IMR-90 (cell line): ENCODE data around the gene NLGN1. TPM values are rescaled to one million over a fixed set of nuclear protein-coding genes. Genes with fewer than 3 reads are reported as not detected.

Source experiments
- ATAC-seq: fragments of 200-7000 bp; cut with Tn5 transposase; 2 replicates; pipeline ENCODE4 v1.9.1; 2020; ENCODE audit warnings: low read depth, mild to moderate bottlenecking, moderate library complexity
- BruUV-seq: library from RNA; stranded (reverse); fragments of 400-500 nt; replicated peaks from 2 replicates; lab custom pipeline; 2021; lab: Mats Ljungman, UMichigan
- CTCF ChIA-PET: fragments of 300-600 bp; formaldehyde crosslinking; extraction: SDS; loops from one replicate; lab custom pipeline; 2021; ENCODE audit warnings: antibody characterized with exemption; lab: Yijun Ruan, JAX
- POLR2A ChIA-PET: fragments of 300-600 bp; sonication (Branson Sonifier 250); formaldehyde crosslinking; loops from one replicate; lab custom pipeline; 2022; ENCODE audit warnings: antibody characterized with exemption; ENCODE audit not compliant: unreplicated experiment; lab: Charles Lee
- DNase-seq: peaks from one replicate; pipeline ENCODE4 v3.0.0; 2013
- H2AFZ ChIP-seq: replicated peaks from 2 replicates; pipeline ENCODE3; 2013; ENCODE audit warnings: low read length, mild to moderate bottlenecking; ENCODE audit not compliant: poor library complexity
- H2AK5ac ChIP-seq: 2 replicates; pipeline ENCODE4 v1.6.1; 2013; ENCODE audit warnings: low read depth, low read length, inconsistent platforms
- H2AK9ac ChIP-seq: replicated peaks from 2 replicates; pipeline ENCODE3; 2013; ENCODE audit warnings: mild to moderate bottlenecking, low read depth, low read length, moderate library complexity; ENCODE audit not compliant: poor library complexity
- H2BK120ac ChIP-seq: 2 replicates; pipeline ENCODE4 v1.6.1; 2013; ENCODE audit warnings: low read depth, low read length, inconsistent platforms
- H2BK15ac ChIP-seq: 3 replicates; pipeline ENCODE4 v1.6.1; 2013; ENCODE audit warnings: low read depth, low read length, inconsistent platforms
- H2BK20ac ChIP-seq: 2 replicates; pipeline ENCODE4 v1.6.1; 2013; ENCODE audit warnings: low read depth, mild to moderate bottlenecking, inconsistent platforms, low read length, moderate library complexity
- H2BK5ac ChIP-seq: 2 replicates; pipeline ENCODE4 v1.6.1; 2013; ENCODE audit warnings: mild to moderate bottlenecking, low read depth, low read length, inconsistent platforms; ENCODE audit not compliant: poor library complexity, severe bottlenecking
- H3K14ac ChIP-seq: replicated peaks from 2 replicates; pipeline ENCODE4 v1.6.1; 2013; ENCODE audit warnings: low read depth, low read length, inconsistent platforms
- H3K18ac ChIP-seq: 2 replicates; pipeline ENCODE4 v1.6.1; 2013; ENCODE audit warnings: low read depth, low read length, control low read depth
- H3K23ac ChIP-seq: 2 replicates; pipeline ENCODE4 v1.6.1; 2013; ENCODE audit warnings: low read depth, low read length, inconsistent platforms
- H3K27ac ChIP-seq: 2 replicates; pipeline ENCODE4 v1.5.1; 2013; ENCODE audit warnings: mild to moderate bottlenecking, control low read depth, low read length; ENCODE audit not compliant: insufficient read depth
- H3K27me3 ChIP-seq: 2 replicates; pipeline ENCODE4 v1.6.1; 2013; ENCODE audit warnings: low read length; ENCODE audit not compliant: control insufficient read depth, insufficient read depth
- H3K36me3 ChIP-seq: 2 replicates; pipeline ENCODE4 v1.6.1; 2013; ENCODE audit warnings: low read length, mixed read lengths; ENCODE audit not compliant: control insufficient read depth, insufficient read depth
- H3K4ac ChIP-seq: 2 replicates; pipeline ENCODE4 v1.6.1; 2013; ENCODE audit warnings: low read depth, low read length, inconsistent platforms
- H3K4me1 ChIP-seq: 2 replicates; pipeline ENCODE4 v1.6.1; 2013; ENCODE audit warnings: low read length, mixed read lengths; ENCODE audit not compliant: control insufficient read depth, insufficient read depth
- H3K4me2 ChIP-seq: 2 replicates; pipeline ENCODE4 v1.6.1; 2013; ENCODE audit warnings: low read depth, mild to moderate bottlenecking, control low read depth, low read length, moderate library complexity
- H3K4me3 ChIP-seq: 2 replicates; pipeline ENCODE4 v1.5.1; 2013; ENCODE audit warnings: low read depth, mild to moderate bottlenecking, control low read depth, low read length, moderate library complexity; ENCODE audit not compliant: insufficient read depth
- H3K56ac ChIP-seq: 2 replicates; pipeline ENCODE4 v1.6.1; 2013; ENCODE audit warnings: low read length, inconsistent platforms; ENCODE audit not compliant: insufficient read depth; ENCODE audit errors: extremely low read depth
- H3K79me1 ChIP-seq, 2 experiments: 2 replicates each; pipeline ENCODE4 v1.6.1; 2013; ENCODE audit warnings: low read length in 2 of 2, inconsistent platforms in 1 of 2, low read depth in 1 of 2
- H3K9ac ChIP-seq: 2 replicates; pipeline ENCODE4 v1.6.1; 2013; ENCODE audit warnings: low read depth, low read length, control low read depth
- H3K9me1 ChIP-seq: 2 replicates; pipeline ENCODE4 v1.6.1; 2013; ENCODE audit warnings: low read length, inconsistent platforms; ENCODE audit not compliant: insufficient read depth
- H3K9me3 ChIP-seq: 2 replicates; pipeline ENCODE4 v1.6.1; 2013; ENCODE audit warnings: low read length; ENCODE audit not compliant: control insufficient read depth, insufficient read depth
- H4K20me1 ChIP-seq: 2 replicates; pipeline ENCODE4 v1.6.1; 2013; ENCODE audit warnings: low read length, inconsistent platforms; ENCODE audit not compliant: insufficient read depth
- H4K5ac ChIP-seq: 2 replicates; pipeline ENCODE4 v1.6.1; 2013; ENCODE audit warnings: mild to moderate bottlenecking, low read depth, low read length, control low read depth
- H4K8ac ChIP-seq, 2 experiments: 2 replicates each; pipeline ENCODE4 v1.6.1; 2013; ENCODE audit warnings: low read depth in 2 of 2, low read length in 2 of 2, control low read depth in 1 of 2, inconsistent platforms in 1 of 2
- H4K91ac ChIP-seq: 2 replicates; pipeline ENCODE4 v1.6.1; 2013; ENCODE audit warnings: low read depth, low read length, inconsistent platforms; ENCODE audit not compliant: insufficient read depth
- BHLHE40 ChIP-seq: fragments of 150-350 bp; IDR thresholded peaks from 2 replicates; pipeline ENCODE4 v1.6.1; 2016; ENCODE audit warnings: mild to moderate bottlenecking, low read depth, low read length
- CEBPB ChIP-seq: IDR thresholded peaks from 2 replicates; pipeline ENCODE4 v1.6.1; 2012; ENCODE audit warnings: low read depth, low read length, improper control_type of control experiment
- CHD1 ChIP-seq: IDR thresholded peaks from 2 replicates; pipeline ENCODE4 v1.6.1; 2012; ENCODE audit warnings: low read depth, low read length, improper control_type of control experiment
- CTCF ChIP-seq: conservative IDR thresholded peaks from 2 replicates; pipeline ENCODE4 v1.5.1; 2012; ENCODE audit warnings: mild to moderate bottlenecking, low read depth, low read length, improper control_type of control experiment
- ELK1 ChIP-seq: fragments of 150-350 bp; IDR thresholded peaks from 2 replicates; pipeline ENCODE4 v1.6.1; 2016; ENCODE audit warnings: low read depth, mild to moderate bottlenecking, low read length, moderate library complexity, borderline replicate concordance
- FOS ChIP-seq: fragments of 150-350 bp; IDR thresholded peaks from 2 replicates; pipeline ENCODE4 v1.6.1; 2016; ENCODE audit warnings: low read depth, low read length
- MAFK ChIP-seq: IDR thresholded peaks from 2 replicates; pipeline ENCODE4 v1.6.1; 2012; ENCODE audit warnings: low read depth, low read length, improper control_type of control experiment
- MAZ ChIP-seq: IDR thresholded peaks from 2 replicates; pipeline ENCODE4 v1.6.1; 2012; ENCODE audit warnings: low read depth, mild to moderate bottlenecking, low read length, improper control_type of control experiment, moderate library complexity, borderline replicate concordance
- MXI1 ChIP-seq: IDR thresholded peaks from 2 replicates; pipeline ENCODE4 v1.6.1; 2012; ENCODE audit warnings: low read depth, mild to moderate bottlenecking, low read length, moderate library complexity, borderline replicate concordance
- NFE2L2 ChIP-seq: fragments of 150-350 bp; IDR thresholded peaks from 2 replicates; pipeline ENCODE4 v1.6.1; 2016; ENCODE audit warnings: low read depth, mild to moderate bottlenecking, low read length
- POLR2A ChIP-seq: IDR thresholded peaks from 2 replicates; pipeline ENCODE4 v1.6.1; 2012; ENCODE audit warnings: mild to moderate bottlenecking, low read depth, low read length
- RAD21 ChIP-seq: IDR thresholded peaks from 2 replicates; pipeline ENCODE4 v1.6.1; 2012; ENCODE audit warnings: low read length, improper control_type of control experiment
- RCOR1 ChIP-seq: IDR thresholded peaks from 2 replicates; pipeline ENCODE4 v1.6.1; 2012; ENCODE audit warnings: mild to moderate bottlenecking, low read length, improper control_type of control experiment; ENCODE audit not compliant: insufficient replicate concordance
- RFX5 ChIP-seq: IDR thresholded peaks from 2 replicates; pipeline ENCODE4 v1.8.0; 2012; ENCODE audit warnings: low read depth, mild to moderate bottlenecking, low read length, moderate library complexity
- SMC3 ChIP-seq: fragments of 150-350 bp; IDR thresholded peaks from 2 replicates; pipeline ENCODE4 v1.6.1; 2016; ENCODE audit warnings: low read depth, mild to moderate bottlenecking, antibody characterized with exemption, low read length, moderate library complexity
- dilution Hi-C: fragments of 300-500 bp; cut with HindIII; formaldehyde crosslinking; loops from one replicate; pipeline ENCODE4 v1.14.3; 2018; ENCODE audit warnings: low sequenced_read_pairs; ENCODE audit not compliant: unreplicated experiment
- in situ Hi-C: fragments of 300-500 bp; cut with MboI; formaldehyde crosslinking; loops from 3 replicates; pipeline ENCODE4 v1.14.3; 2019; ENCODE audit warnings: low sequenced_read_pairs, inconsistent platforms, mixed read lengths
- intact Hi-C: fragments of 100-400 bp; cut with micrococcal nuclease; formaldehyde crosslinking; loops from 2 replicates; pipeline ENCODE4 v1.10.0; 2022
- polyA plus RNA-seq, 3 experiments: library from polyadenylated mRNA; depleted of rRNA; stranded (reverse); fragments of >200 nt; gene quantifications; 2 replicates each; pipeline ENCODE4 v1.2.3, GENCODE V29; 2012; ENCODE audit warnings: low replicate concordance in 1 of 3
- total RNA-seq: library from RNA; depleted of rRNA; stranded (reverse); fragments of >200 nt; gene quantifications from 2 replicates; pipeline ENCODE4 v1.2.3, GENCODE V29; 2012
- TF ChIP-seq, protein P1 (sequence below): fragments of 150-350 bp; IDR thresholded peaks from 2 replicates; pipeline ENCODE4 v1.6.1; 2017; ENCODE audit warnings: mild to moderate bottlenecking, antibody characterized with exemption, low read length, low read depth

NLGN1 gene
- total and polyA plus RNA-seq, 2 of the 4 experiments (the other 2 are of a cell fraction), result 1.8 to 12.5 TPM

- in situ Hi-C loops, result no loop called here
- CTCF ChIA-PET, result no interaction called here
These were observed 12.9 kb downstream of the NLGN1 start for GRCh38 chr3:173410436-173410835.

More at GRCh38 chr3:173410436-173410835, 12.9 kb downstream of the NLGN1 start:
- Histone ChIP-seq H3K27me3 (no peaks in the 10 kb centered on the region), H3K9me1 (no peaks in the 10 kb centered on the region), H2BK15ac (no peak overlapping the region), H4K5ac (no peak overlapping the region), H3K14ac (no peak overlapping the region), H2AK5ac (no peak overlapping the region), H3K36me3 (no peaks in the 10 kb centered on the region), H3K9me3 (no peaks in the 10 kb centered on the region), H2BK20ac (no peak overlapping the region), H4K8ac (no peak overlapping the region), H3K4me1 (no peaks in the 10 kb centered on the region), H2AFZ (no peak overlapping the region), H3K9ac (no peak overlapping the region), H3K79me1 (no peaks in the 10 kb centered on the region), H3K56ac (no peak overlapping the region), H2BK120ac (no peak overlapping the region), H4K91ac (no peak overlapping the region), H3K4me3 (no peak overlapping the region), H3K23ac (no peak overlapping the region), H4K20me1 (no peaks in the 10 kb centered on the region), H3K4me2 (no peak overlapping the region), H3K27ac (no peak overlapping the region), H2BK5ac (no peak overlapping the region), H3K18ac (no peak overlapping the region), H2AK9ac (no peak overlapping the region), H3K4ac (no peak overlapping the region)
- DNase-seq, result no peak
- BruUV-seq, result no TSS peak
- no peak for ATAC-seq
- intact Hi-C loops (no loop called here), dilution Hi-C loops (no loop called here)
- POLR2A ChIA-PET, result interaction anchor here (0.5 kb wide), 1 partner anchor 824 kb away, joined by 8 read pairs; no protein-coding TSS in a partner anchor
- TF ChIP-seq BHLHE40 (no peak), MAFK (no peak), RFX5 (no peak), POLR2A (no peak), SMC3 (no peak), ELK1 (no peak), CEBPB (no peak), NFE2L2 (no peak), CHD1 (no peak), FOS (no peak), RCOR1 (no peak), RAD21 (no peak), MAZ (no peak), CTCF (no peak), MXI1 (no peak)
- TF ChIP-seq, protein P1, sequence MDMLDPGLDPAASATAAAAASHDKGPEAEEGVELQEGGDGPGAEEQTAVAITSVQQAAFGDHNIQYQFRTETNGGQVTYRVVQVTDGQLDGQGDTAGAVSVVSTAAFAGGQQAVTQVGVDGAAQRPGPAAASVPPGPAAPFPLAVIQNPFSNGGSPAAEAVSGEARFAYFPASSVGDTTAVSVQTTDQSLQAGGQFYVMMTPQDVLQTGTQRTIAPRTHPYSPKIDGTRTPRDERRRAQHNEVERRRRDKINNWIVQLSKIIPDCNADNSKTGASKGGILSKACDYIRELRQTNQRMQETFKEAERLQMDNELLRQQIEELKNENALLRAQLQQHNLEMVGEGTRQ, result no peak
